ENCODE results near the gene FRZB. TPM values are rescaled to one million over a fixed set of nuclear protein-coding genes. Genes with fewer than 3 reads are reported as not detected.
"Not testable (repeated sequence)": the region's sequence is repeated elsewhere in the genome, so short reads cannot be mapped to it uniquely, and the experiment has no call there.

The FRZB gene
- polyA plus RNA-seq, 4 donors, result 9.5 to 20.6 (median 12.6) TPM

GRCh38 chr2:182891611-182892010 is 25.2 kb upstream of the FRZB start:
- DNase-seq (ENCODE audit: low read depth in 4 of 4, low spot score in 3 of 4), result no peak

- DNase-seq (ENCODE audit: low read depth in 4 of 4, low spot score in 3 of 4), result no peak
These were observed 24.4 kb upstream of the FRZB start for GRCh38 chr2:182890773-182891378.

- no peak for DNase-seq (ENCODE audit: low read depth in 4 of 4, low spot score in 3 of 4)
These were observed 23.9 kb upstream of the FRZB start for GRCh38 chr2:182890305-182890704.

DNA sequence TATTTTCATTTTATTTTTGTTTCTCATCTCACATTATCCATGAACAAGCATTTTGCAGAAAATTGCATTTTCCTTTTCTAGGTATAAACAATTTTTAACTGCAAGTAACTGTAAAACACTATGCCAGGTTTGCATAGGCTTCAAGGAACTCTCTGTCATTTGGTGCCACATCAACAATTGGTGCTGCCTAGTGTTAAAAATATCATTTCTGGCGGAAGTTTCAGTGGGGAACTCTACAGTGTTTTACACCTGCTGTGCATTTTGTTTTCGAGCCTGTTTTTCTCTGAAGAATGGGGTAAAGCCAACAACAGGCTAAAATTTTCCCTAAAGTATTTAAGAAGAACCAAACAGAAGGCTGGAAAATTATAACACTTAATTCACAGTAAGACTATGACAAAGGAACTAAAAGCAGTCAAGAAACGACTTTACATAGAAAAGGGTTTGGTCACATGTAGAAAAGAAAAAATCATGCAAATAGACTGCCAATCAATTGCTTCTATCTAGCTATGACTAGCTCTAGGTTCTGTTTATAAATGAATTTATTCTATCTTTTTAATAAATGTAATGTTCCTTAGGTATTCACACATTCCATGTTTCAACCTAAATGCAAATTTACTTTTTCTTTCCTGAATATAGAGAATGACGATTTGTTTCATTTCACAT is 21.4 kb upstream of the FRZB start:
- no peak for DNase-seq (ENCODE audit: low read depth in 4 of 4, low spot score in 3 of 4)

DNA sequence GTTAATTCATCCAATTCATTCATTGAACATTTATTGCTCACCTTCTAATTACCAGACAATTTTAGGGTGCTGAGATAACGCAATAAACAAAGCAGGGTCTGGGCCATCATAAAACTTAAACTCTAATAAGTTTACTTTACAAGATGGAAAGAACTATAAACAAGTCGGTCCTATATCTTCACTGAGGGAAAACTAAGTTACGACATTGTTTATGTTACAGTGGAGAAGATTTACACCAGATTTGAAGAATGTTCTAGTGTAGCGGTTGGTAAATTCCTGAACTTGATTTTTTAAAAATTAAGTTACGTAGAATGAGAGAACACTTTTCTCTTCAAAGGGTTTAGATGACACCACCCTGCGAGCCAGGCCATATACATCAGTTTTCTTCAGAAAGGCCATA is 20.7 kb upstream of the FRZB start:
- no peak for DNase-seq (ENCODE audit: low read depth in 4 of 4, low spot score in 3 of 4)

- no peak for DNase-seq (ENCODE audit: low read depth in 4 of 4, low spot score in 3 of 4)
These were observed 19.3 kb upstream of the FRZB start for GRCh38 chr2:182885771-182886170.

GRCh38 chr2:182883451-182883850 is 17.0 kb upstream of the FRZB start:
- no peak for DNase-seq (ENCODE audit: low read depth in 4 of 4, low spot score in 3 of 4)

DNA sequence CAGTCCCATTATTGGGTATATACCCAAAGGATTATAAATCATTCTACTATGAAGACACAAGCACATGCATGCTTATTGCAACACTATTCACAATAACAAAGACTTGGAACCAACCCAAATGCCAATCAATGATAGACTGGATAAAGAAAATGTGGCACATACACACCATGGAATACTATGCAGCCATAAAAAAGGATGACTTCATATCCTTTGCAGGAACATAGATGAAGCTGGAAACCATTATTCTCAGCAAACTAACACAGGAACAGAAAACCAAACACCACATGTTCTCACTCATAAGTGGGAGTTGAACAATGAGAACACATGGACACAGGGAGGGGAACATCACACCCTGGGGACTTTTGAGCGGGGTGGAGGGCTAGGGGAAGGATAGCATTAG is 13.7 kb upstream of the FRZB start:
- DNase-seq (ENCODE audit: low read depth in 4 of 4, low spot score in 3 of 4), result not testable (repeated sequence)

DNA sequence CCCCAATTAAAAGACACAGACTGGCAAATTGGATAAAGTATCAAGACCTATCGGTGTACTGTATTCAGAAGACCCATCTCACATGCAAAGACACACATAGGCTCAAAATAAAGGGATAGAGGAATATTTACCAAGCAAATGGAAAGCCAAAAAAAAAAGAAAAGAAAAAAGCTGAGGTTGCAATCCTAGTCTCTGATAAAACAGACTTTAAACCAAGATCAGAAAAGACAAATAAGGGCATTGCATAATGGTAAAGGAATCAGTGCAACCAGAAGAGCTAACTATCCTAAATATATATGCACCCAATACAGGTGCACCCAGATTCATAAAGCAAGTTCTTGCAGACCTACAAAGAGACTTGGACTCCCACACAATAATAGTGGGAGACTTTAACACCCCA is 10.2 kb upstream of the FRZB start:
- DNase-seq (ENCODE audit: low read depth in 4 of 4, low spot score in 3 of 4), result not testable (repeated sequence)

GRCh38 chr2:182870227-182870626 is 3.8 kb upstream of the FRZB start:
- DNase-seq (ENCODE audit: low read depth in 4 of 4, low spot score in 3 of 4), result no peak

DNA sequence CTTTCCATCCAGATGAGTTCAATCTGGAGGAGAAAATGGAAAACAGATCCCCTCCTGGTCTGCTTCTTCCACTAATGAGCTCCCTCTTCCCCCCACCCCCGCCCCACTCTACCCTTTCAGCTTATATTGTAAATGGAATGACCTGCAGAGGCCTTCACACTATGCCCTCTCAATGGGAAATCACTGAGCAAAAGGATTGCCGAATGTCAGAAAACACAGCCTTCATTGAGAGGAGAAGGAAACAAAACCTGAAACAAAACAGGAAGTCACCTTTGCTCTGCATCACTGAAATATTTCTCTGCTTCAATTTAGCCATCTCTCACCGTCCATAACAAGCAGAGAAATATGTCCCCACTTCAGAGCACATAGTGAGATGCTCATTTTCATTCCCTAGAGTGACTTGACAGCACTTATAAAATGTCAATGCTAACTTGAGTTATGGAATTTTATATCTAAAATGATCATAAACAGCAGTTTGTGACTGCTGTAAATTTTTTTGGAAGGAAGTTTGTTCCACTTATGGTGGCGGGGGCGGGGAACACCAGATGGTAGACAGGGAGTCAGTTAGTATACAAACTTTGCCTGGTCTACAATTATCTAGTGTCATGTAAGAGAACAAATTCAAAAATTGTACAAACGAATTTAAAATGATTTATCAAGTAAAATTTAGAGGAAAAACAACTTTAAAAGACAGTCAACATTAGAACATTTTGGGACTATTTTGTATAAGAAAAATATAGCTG is 1.8 kb upstream of the FRZB start:
- no peak for DNase-seq (ENCODE audit: low read depth in 4 of 4, low spot score in 3 of 4)

GRCh38 chr2:182867426-182868053 is 1.1 kb upstream of the FRZB start:
- DNase-seq (ENCODE audit: low read depth in 4 of 4, low spot score in 3 of 4), result no peak

GRCh38 chr2:182866095-182866460 is 359 bp downstream of the FRZB start:
- no peak for DNase-seq (ENCODE audit: low read depth in 4 of 4, low spot score in 3 of 4)

- DNase-seq (ENCODE audit: low read depth in 4 of 4, low spot score in 3 of 4), result no peak
These were observed 1.4 kb downstream of the FRZB start for GRCh38 chr2:182864949-182865570.

DNA sequence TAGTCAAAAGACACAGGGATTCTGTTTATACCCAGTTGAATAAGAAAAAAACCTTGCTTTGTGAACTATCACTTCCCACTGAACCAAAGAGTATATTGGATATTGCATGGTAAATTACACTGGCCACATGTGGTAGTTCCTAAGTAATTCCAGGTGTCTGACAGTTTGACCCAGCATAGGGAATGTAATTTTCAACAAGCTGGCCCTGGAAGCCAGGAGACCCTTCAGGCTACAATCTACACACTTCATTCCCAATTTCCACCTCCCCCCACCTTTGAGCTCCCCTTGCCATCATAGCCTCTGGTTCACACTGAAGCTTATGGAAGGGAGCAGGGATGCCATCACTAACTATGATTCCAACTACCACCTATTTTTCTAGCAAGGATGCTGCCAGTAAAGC is 2.8 kb downstream of the FRZB start:
- no peak for DNase-seq (ENCODE audit: low read depth in 4 of 4, low spot score in 3 of 4)

GRCh38 chr2:182862091-182862490 is 4.3 kb downstream of the FRZB start:
- DNase-seq (ENCODE audit: low read depth in 4 of 4, low spot score in 3 of 4), result no peak

DNA sequence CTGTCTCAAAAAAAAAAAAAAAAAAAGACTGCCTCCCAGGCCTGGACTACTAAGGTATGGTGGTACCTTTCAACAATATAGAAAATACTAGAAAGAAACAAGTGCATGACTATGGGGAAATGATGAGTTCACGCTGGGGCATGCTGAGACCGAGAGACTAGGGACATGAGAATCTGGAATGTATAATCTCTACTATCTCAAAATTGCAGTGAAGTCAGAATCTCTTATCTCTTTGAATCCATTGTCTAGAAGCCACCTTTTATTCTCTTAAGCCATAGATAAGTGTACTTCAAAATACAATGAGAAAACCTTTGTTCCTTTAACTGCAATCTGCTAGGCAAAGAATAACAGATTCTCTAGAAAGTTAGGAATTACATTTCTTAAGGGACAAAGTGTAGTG is 5.6 kb downstream of the FRZB start:
- no peak for DNase-seq (ENCODE audit: low read depth in 4 of 4, low spot score in 3 of 4)

GRCh38 chr2:182858671-182859070 is 7.8 kb downstream of the FRZB start:
- no peak for DNase-seq (ENCODE audit: low read depth in 4 of 4, low spot score in 3 of 4)

DNA sequence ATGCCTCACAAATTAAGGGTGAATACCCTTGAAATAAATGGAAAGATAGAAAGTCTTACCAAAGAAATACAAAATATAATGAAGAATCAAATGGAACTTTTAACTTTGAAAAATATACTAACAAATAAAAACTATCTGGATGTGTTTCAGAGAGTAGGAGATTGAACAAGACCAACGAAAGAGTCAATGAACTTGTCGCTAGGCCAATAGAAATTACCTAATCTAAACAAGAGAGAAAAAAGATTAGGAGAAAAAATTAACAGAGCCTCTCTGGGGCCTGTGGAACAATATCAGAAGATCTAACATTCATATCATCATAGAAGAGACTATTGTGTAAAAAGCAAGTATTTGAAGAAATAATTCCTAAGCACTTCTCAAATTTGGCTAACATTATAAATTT is 11.1 kb downstream of the FRZB start:
- no peak for DNase-seq (ENCODE audit: low read depth in 4 of 4, low spot score in 3 of 4)

DNA sequence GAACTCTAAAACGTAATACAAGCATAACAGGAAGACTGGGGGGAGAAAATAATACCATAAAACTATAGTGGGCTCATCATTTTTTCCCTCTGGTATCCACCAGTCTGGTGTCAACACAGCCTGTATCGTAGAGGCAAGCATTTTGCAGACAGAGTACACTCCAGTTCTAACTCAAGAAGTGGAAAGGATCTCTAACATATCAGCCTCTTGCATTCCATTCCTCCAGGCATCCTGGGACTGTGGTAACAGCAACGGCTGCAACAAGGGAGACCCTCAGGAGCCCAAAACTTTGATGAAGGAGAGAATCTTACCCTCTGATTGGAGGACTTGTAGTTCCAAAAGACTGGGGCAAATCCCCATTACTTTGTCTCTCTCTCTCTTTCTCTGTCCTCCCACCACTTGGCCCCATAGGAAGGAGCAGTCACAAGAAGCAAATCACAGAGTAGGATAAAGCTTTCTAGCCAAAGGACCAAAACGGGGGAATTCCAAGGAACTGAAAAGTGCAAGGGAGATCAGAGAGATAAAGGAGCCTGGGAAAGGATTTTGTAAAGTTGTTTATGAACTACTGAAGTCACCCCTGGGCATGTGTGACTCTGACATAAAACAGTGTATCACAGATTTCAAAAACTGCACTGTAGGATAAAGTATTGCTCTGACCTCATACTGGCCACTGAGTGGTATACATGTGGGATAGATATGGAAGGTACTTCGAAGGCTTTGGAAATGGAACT is 11.9 kb downstream of the FRZB start:
- DNase-seq (ENCODE audit: low read depth in 4 of 4, low spot score in 3 of 4), result no peak

GRCh38 chr2:182852801-182853200 is 13.6 kb downstream of the FRZB start:
- no peak for DNase-seq (ENCODE audit: low read depth in 4 of 4, low spot score in 3 of 4)
